Activated naive CD4-positive, alpha-beta T cell treated with anti-CD3 and anti-CD28 coated beads, Interleukin-2, amount 10 ng/mL, durations not matched to agents 7 days and 5 days (primary cell): ENCODE data around the gene HNRNPH3.

Source experiments
- CTCF ChIA-PET: fragments of 350-600 bp; sonication (Branson Sonifier 250); formaldehyde crosslinking; loops from one replicate; lab custom pipeline; 2021; ENCODE audit warnings: antibody characterized with exemption; lab: Charles Lee
- DNase-seq: peaks from one replicate; pipeline ENCODE4 v3.0.0-alpha.2; 2020
- H3K27ac Mint-ChIP-seq: one replicate; pipeline ENCODE4 v1.8.0; 2021; ENCODE audit warnings: mild to moderate bottlenecking, moderate library complexity, mixed read lengths
- H3K27me3 Mint-ChIP-seq: one replicate; pipeline ENCODE4 v1.8.0; 2021; ENCODE audit warnings: mild to moderate bottlenecking, mixed read lengths
- H3K36me3 Mint-ChIP-seq: one replicate; pipeline ENCODE4 v1.8.0; 2021; ENCODE audit warnings: mixed read lengths
- H3K4me1 Mint-ChIP-seq: one replicate; pipeline ENCODE4 v1.8.0; 2021; ENCODE audit warnings: mixed read lengths
- H3K4me3 Mint-ChIP-seq: one replicate; pipeline ENCODE4 v1.8.0; 2021; ENCODE audit warnings: mild to moderate bottlenecking, moderate library complexity, mixed read lengths
- H3K9me3 Mint-ChIP-seq: one replicate; pipeline ENCODE4 v1.8.0; 2021; ENCODE audit warnings: mixed read lengths

Gene HNRNPH3

GRCh38 chr10:68331455-68332258, at the start of gene HNRNPH3:
TSS of gene HNRNPH3 (plus strand) at chr10:68332064. CDS start at chr10:68337222, 5,158 bp downstream.
- peaks cover 53% of the 10 kb centered on the region for H3K4me1 Mint-ChIP-seq

GRCh38 chr10:68284062-68285001, 47.5 kb upstream of the HNRNPH3 start:
- CTCF ChIA-PET, result interaction anchor here (1.8 kb wide), 1 partner anchor 72 kb away, joined by 4 read pairs; no protein-coding TSS in a partner anchor

More at GRCh38 chr10:68331455-68332258, at the start of gene HNRNPH3:
- H3K9me3 Mint-ChIP-seq, result no peaks in the 10 kb centered on the region
- H3K4me3 Mint-ChIP-seq, result peak within 1 kb of the TSS; percentile 100
- peak within 1 kb of the TSS; percentile 100 for H3K27ac Mint-ChIP-seq
- peaks cover 42% of the 10 kb centered on the region for H3K36me3 Mint-ChIP-seq
- peak; percentile 99 for DNase-seq
- CTCF ChIA-PET, result interaction anchor here (0.8 to 1.9 kb wide), 3 partner anchors 17 to 119 kb away, joined by 3 to 5 read pairs (median 4); no protein-coding TSS in a partner anchor
- H3K27me3 Mint-ChIP-seq, result peaks cover 14% of the 10 kb centered on the region

GRCh38 chr10:68288717-68289116, 43.1 kb upstream of the HNRNPH3 start:
- no peak overlapping the region for H3K27ac Mint-ChIP-seq
- no peak for DNase-seq
- H3K4me3 Mint-ChIP-seq, result no peak overlapping the region
- H3K36me3 Mint-ChIP-seq, result no peaks in the 10 kb centered on the region
- H3K27me3 Mint-ChIP-seq, result no peaks in the 10 kb centered on the region
- no peaks in the 10 kb centered on the region for H3K4me1 Mint-ChIP-seq
- no peaks in the 10 kb centered on the region for H3K9me3 Mint-ChIP-seq
- CTCF ChIA-PET, result interaction anchor here (0.9 to 1.2 kb wide), 2 partner anchors 13 to 76 kb away, joined by 3 to 4 read pairs; no protein-coding TSS in a partner anchor

More at GRCh38 chr10:68284062-68285001, 47.5 kb upstream of the HNRNPH3 start:
- Mint-ChIP-seq H3K27ac (no peak overlapping the region), H3K4me1 (no peaks in the 10 kb centered on the region), H3K4me3 (no peak overlapping the region), H3K27me3 (no peaks in the 10 kb centered on the region), H3K36me3 (no peaks in the 10 kb centered on the region), H3K9me3 (no peaks in the 10 kb centered on the region)
- DNase-seq, result no peak

- Mint-ChIP-seq H3K9me3 (no peaks in the 10 kb centered on the region), H3K27me3 (no peaks in the 10 kb centered on the region), H3K27ac (no peak overlapping the region), H3K36me3 (no peaks in the 10 kb centered on the region), H3K4me3 (no peak overlapping the region), H3K4me1 (no peaks in the 10 kb centered on the region)
- CTCF ChIA-PET, result no interaction called here
- no peak for DNase-seq
Measured at GRCh38 chr10:68290736-68291135, 41.1 kb upstream of the HNRNPH3 start.

GRCh38 chr10:68296843-68297663, 34.8 kb upstream of the HNRNPH3 start:
- no peak overlapping the region for H3K27ac Mint-ChIP-seq
- no peaks in the 10 kb centered on the region for H3K27me3 Mint-ChIP-seq
- H3K9me3 Mint-ChIP-seq, result no peaks in the 10 kb centered on the region
- CTCF ChIA-PET, result no interaction called here
- H3K36me3 Mint-ChIP-seq, result no peaks in the 10 kb centered on the region
- H3K4me3 Mint-ChIP-seq, result no peak overlapping the region
- DNase-seq, result no peak
- no peaks in the 10 kb centered on the region for H3K4me1 Mint-ChIP-seq

GRCh38 chr10:68301301-68301700, 30.6 kb upstream of the HNRNPH3 start:
- Mint-ChIP-seq H3K4me3 (no peak overlapping the region), H3K9me3 (no peaks in the 10 kb centered on the region), H3K27ac (no peak overlapping the region), H3K4me1 (no peaks in the 10 kb centered on the region), H3K36me3 (no peaks in the 10 kb centered on the region), H3K27me3 (no peaks in the 10 kb centered on the region)
- DNase-seq, result no peak
- CTCF ChIA-PET, result interaction anchor here (0.6 to 6.1 kb wide), 17 partner anchors 12 to 595 kb away, joined by 3 to 68 read pairs (median 4); no protein-coding TSS in a partner anchor

- no peaks in the 10 kb centered on the region for H3K27me3 Mint-ChIP-seq
- no peak for DNase-seq
- no peak overlapping the region for H3K4me3 Mint-ChIP-seq
- H3K36me3 Mint-ChIP-seq, result no peaks in the 10 kb centered on the region
- H3K4me1 Mint-ChIP-seq, result no peaks in the 10 kb centered on the region
- H3K9me3 Mint-ChIP-seq, result no peaks in the 10 kb centered on the region
- H3K27ac Mint-ChIP-seq, result no peak overlapping the region
- CTCF ChIA-PET, result interaction anchor here (0.6 to 6.1 kb wide), 20 partner anchors 11 to 594 kb away, joined by 3 to 68 read pairs (median 4); no protein-coding TSS in a partner anchor
Measured at GRCh38 chr10:68301790-68302502, 29.9 kb upstream of the HNRNPH3 start.

- Mint-ChIP-seq H3K9me3 (no peaks in the 10 kb centered on the region), H3K4me1 (no peaks in the 10 kb centered on the region), H3K4me3 (no peak overlapping the region), H3K27ac (no peak overlapping the region), H3K36me3 (no peaks in the 10 kb centered on the region), H3K27me3 (no peaks in the 10 kb centered on the region)
- CTCF ChIA-PET, result interaction anchor here (0.6 to 6.1 kb wide), 10 partner anchors 11 to 514 kb away, joined by 3 to 68 read pairs (median 6); no protein-coding TSS in a partner anchor
- DNase-seq, result no peak
Measured at GRCh38 chr10:68302503-68302823, 29.4 kb upstream of the HNRNPH3 start.

- Mint-ChIP-seq H3K4me3 (no peak overlapping the region), H3K27ac (no peak overlapping the region), H3K4me1 (no peaks in the 10 kb centered on the region), H3K27me3 (no peaks in the 10 kb centered on the region), H3K9me3 (no peaks in the 10 kb centered on the region), H3K36me3 (no peaks in the 10 kb centered on the region)
- CTCF ChIA-PET, result interaction anchor here (0.6 to 6.1 kb wide), 10 partner anchors 10 to 515 kb away, joined by 3 to 68 read pairs (median 6); no protein-coding TSS in a partner anchor
- DNase-seq, result no peak
Measured at GRCh38 chr10:68302871-68303270, 29.0 kb upstream of the HNRNPH3 start.

- CTCF ChIA-PET, result interaction anchor here (0.7 to 6.1 kb wide), 6 partner anchors 9 to 515 kb away, joined by 3 to 68 read pairs (median 3); no protein-coding TSS in a partner anchor
- Mint-ChIP-seq H3K9me3 (no peaks in the 10 kb centered on the region), H3K4me3 (no peak overlapping the region), H3K36me3 (no peaks in the 10 kb centered on the region), H3K4me1 (no peaks in the 10 kb centered on the region), H3K27me3 (no peaks in the 10 kb centered on the region), H3K27ac (no peak overlapping the region)
- DNase-seq, result no peak
Measured at GRCh38 chr10:68303849-68304412, 27.9 kb upstream of the HNRNPH3 start.

GRCh38 chr10:68305854-68306253, 26.0 kb upstream of the HNRNPH3 start:
- H3K9me3 Mint-ChIP-seq, result no peaks in the 10 kb centered on the region
- H3K27ac Mint-ChIP-seq, result no peak overlapping the region
- CTCF ChIA-PET, result interaction anchor here (0.9 to 1.5 kb wide), 3 partner anchors 93 to 593 kb away, joined by 3 to 5 read pairs (median 3); no protein-coding TSS in a partner anchor
- no peaks in the 10 kb centered on the region for H3K4me1 Mint-ChIP-seq
- H3K4me3 Mint-ChIP-seq, result no peak overlapping the region
- DNase-seq, result no peak
- H3K36me3 Mint-ChIP-seq, result no peaks in the 10 kb centered on the region
- H3K27me3 Mint-ChIP-seq, result no peaks in the 10 kb centered on the region

GRCh38 chr10:68310531-68310930, 21.3 kb upstream of the HNRNPH3 start:
- CTCF ChIA-PET, result no interaction called here

More at GRCh38 chr10:68310531-68310930, 21.3 kb upstream of the HNRNPH3 start:
- H3K27ac Mint-ChIP-seq, result no peak overlapping the region
- H3K4me1 Mint-ChIP-seq, result peaks cover 11% of the 10 kb centered on the region
- H3K36me3 Mint-ChIP-seq, result no peaks in the 10 kb centered on the region
- DNase-seq, result no peak
- H3K4me3 Mint-ChIP-seq, result no peak overlapping the region
- H3K9me3 Mint-ChIP-seq, result no peaks in the 10 kb centered on the region
- no peaks in the 10 kb centered on the region for H3K27me3 Mint-ChIP-seq
